ENCODE measurements around the gene CACNA1D. TPM values are rescaled to one million over a fixed set of nuclear protein-coding genes. Genes with fewer than 3 reads are reported as not detected.

CACNA1D gene
- total RNA-seq, 1 donor from 2014 or later: 2.8 TPM

DNA sequence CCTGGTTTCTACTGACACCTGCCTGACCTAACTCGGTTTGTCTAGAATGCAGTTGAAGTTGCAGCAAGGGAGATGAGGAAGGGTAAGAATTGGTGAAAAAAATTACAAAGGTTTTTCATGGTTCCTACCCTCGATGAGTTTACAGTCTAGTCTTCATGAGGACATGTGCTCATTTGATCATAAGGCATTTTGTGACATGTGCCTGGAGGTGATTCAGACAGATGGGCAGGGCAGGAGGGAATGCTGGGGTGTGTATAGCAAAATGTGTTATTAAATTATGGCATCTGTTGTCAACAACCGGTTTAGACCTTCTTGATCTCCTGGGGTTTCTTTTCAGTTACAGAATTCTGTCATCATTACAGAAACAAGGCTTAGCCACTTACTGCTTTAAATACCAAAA is 101.2 kb downstream of the CACNA1D start:
- TF ChIP-seq, protein P1, sequence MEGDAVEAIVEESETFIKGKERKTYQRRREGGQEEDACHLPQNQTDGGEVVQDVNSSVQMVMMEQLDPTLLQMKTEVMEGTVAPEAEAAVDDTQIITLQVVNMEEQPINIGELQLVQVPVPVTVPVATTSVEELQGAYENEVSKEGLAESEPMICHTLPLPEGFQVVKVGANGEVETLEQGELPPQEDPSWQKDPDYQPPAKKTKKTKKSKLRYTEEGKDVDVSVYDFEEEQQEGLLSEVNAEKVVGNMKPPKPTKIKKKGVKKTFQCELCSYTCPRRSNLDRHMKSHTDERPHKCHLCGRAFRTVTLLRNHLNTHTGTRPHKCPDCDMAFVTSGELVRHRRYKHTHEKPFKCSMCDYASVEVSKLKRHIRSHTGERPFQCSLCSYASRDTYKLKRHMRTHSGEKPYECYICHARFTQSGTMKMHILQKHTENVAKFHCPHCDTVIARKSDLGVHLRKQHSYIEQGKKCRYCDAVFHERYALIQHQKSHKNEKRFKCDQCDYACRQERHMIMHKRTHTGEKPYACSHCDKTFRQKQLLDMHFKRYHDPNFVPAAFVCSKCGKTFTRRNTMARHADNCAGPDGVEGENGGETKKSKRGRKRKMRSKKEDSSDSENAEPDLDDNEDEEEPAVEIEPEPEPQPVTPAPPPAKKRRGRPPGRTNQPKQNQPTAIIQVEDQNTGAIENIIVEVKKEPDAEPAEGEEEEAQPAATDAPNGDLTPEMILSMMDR (IDR thresholded peaks at IDR 0.05; ENCODE audit: unreplicated experiment): no peak
- Mint-ChIP-seq H3K4me3 (no peak overlapping the region), H3K36me3 (no peaks in the 10 kb centered on the region), H3K27ac (no peak overlapping the region), H3K9me3 (no peaks in the 10 kb centered on the region), H3K4me1 (peaks cover 12% of the 10 kb centered on the region), H3K27me3 (ENCODE audit: low read depth) (peaks cover 2% of the 10 kb centered on the region)
- no peak for DNase-seq (ENCODE audit: low spot score in 2 of 2, unreplicated experiment in 2 of 2)

DNA sequence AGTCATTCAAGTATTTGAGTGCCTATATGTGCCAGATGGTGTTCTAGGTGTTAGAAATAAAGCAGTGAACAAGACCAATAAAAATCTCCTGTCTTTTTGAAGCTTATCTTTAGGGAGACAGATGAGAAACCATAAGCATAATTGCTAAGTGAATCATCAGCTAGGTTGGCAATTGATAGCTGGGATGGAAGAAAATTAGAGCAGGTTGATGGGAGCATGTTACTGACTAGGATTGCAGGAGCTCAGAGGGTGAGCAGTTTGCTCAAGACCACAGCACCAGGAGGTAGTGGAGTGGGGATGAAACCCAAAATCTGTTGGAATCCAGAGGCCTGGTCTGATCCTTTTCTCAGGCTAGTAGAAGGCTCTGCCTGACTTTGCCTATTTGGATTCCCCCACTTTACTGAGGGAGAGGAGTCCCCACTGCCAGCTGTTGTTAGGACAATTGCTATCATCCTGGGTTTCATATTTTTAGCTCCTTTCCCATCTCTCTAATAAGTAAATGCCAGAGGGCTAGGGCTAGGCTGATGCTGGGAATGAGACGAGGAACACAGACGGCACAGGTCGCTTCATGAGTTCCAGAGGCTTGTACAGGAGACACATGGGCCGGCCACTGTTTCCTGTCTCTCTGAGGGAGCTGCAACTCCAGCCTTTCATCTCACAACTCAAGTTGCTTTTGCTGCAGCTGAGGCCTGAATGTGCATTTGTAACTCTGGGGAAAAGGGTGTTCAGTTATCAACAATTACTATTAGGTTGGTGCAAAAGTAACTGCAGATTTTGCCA is 102.9 kb downstream of the CACNA1D start:
- H3K4me3 Mint-ChIP-seq: no peak overlapping the region
- peaks cover 2% of the 10 kb centered on the region for H3K27me3 Mint-ChIP-seq (ENCODE audit: low read depth)
- TF ChIP-seq, protein P1 (IDR thresholded peaks at IDR 0.05; ENCODE audit: unreplicated experiment): no peak
- no peaks in the 10 kb centered on the region for H3K36me3 Mint-ChIP-seq
- H3K9me3 Mint-ChIP-seq: no peaks in the 10 kb centered on the region
- H3K27ac Mint-ChIP-seq: peak overlapping the region; percentile 26
- H3K4me1 Mint-ChIP-seq: peaks cover 12% of the 10 kb centered on the region
- DNase-seq (ENCODE audit: low spot score in 2 of 2, unreplicated experiment in 2 of 2): no peak

DNA sequence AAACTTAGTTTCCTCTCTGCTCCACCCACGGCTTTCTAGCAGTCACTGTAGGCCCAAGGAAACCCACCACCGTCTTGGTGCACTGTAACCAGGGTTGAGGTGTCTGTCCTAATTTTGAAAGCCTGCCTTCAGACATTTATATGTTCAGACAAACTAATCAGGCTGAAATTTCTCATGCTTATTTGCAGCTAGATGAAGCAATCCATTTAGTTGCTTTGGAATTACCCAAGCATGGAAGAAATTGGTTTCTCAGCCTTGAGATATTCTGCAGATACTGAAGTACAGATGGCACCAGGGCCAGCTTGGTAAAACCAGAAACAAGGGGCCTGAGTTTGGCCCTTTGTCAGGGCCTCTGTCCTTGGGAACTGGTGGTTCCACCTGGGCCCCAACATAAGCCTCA is 105.4 kb downstream of the CACNA1D start:
- Mint-ChIP-seq H3K36me3 (no peaks in the 10 kb centered on the region), H3K4me1 (peaks cover 12% of the 10 kb centered on the region), H3K9me3 (no peaks in the 10 kb centered on the region), H3K27ac (no peak overlapping the region), H3K4me3 (no peak overlapping the region), H3K27me3 (ENCODE audit: low read depth) (peaks cover 2% of the 10 kb centered on the region)
- TF ChIP-seq, protein P1 (IDR thresholded peaks at IDR 0.05; ENCODE audit: unreplicated experiment): no peak
- DNase-seq (ENCODE audit: low spot score in 2 of 2, unreplicated experiment in 2 of 2): no peak

DNA sequence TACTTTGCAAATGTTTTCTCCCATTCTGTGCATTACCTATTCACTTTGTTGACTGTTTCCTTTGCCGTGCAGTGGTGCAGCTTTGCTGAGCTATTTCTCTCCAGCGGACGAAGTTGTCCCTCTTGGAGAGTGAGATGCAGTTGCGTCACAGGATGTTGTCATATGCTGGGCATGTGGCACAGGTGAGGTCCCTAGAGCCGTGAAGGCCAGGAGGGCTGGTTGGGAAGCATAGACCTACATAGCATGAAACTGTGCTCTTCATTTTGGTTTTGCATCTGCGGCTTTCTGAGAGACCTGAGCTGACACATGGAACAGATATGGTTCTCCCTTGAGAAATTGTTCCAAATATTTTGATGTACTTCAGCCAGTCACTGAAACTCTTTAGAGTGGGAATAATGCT is 108.5 kb downstream of the CACNA1D start:
- Mint-ChIP-seq H3K27ac (no peak overlapping the region), H3K27me3 (ENCODE audit: low read depth) (peaks cover 3% of the 10 kb centered on the region), H3K4me1 (peaks cover 4% of the 10 kb centered on the region), H3K9me3 (peaks cover 9% of the 10 kb centered on the region), H3K4me3 (no peak overlapping the region), H3K36me3 (no peaks in the 10 kb centered on the region)
- TF ChIP-seq, protein P1 (IDR thresholded peaks at IDR 0.05; ENCODE audit: unreplicated experiment): no peak
- no peak for DNase-seq (ENCODE audit: low spot score in 2 of 2, unreplicated experiment in 2 of 2)

DNA sequence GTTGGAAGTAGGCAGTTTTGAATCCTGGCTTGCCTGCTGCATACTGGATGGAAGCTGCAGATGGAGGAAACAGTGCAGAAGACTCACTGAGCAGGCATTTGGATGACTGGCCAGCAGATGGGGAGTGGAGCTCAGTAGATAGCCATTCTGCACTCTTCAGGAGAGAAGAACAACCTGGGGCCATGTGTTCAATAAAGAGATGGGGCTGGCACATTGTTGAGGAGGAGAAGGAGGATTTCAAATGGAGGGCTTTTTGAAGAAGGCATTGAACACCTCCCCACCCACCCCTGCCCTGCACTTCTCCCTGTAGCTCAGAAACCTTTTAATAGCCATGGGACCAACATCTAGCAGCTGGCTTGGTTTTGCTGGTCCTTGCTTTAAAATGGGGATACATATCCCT is 109.8 kb downstream of the CACNA1D start:
- peaks cover 13% of the 10 kb centered on the region for H3K9me3 Mint-ChIP-seq
- no peaks in the 10 kb centered on the region for H3K4me1 Mint-ChIP-seq
- TF ChIP-seq, protein P1 (IDR thresholded peaks at IDR 0.05; ENCODE audit: unreplicated experiment): no peak
- no peaks in the 10 kb centered on the region for H3K36me3 Mint-ChIP-seq
- H3K4me3 Mint-ChIP-seq: no peak overlapping the region
- DNase-seq (ENCODE audit: low spot score in 2 of 2, unreplicated experiment in 2 of 2): no peak
- H3K27me3 Mint-ChIP-seq (ENCODE audit: low read depth): peaks cover 5% of the 10 kb centered on the region
- no peak overlapping the region for H3K27ac Mint-ChIP-seq
